ENCODE results near the gene ZFYVE26. TPM values are rescaled to one million over a fixed set of nuclear protein-coding genes. Genes with fewer than 3 reads are reported as not detected.
"Not testable (repeated sequence)": the region's sequence is repeated elsewhere in the genome, so short reads cannot be mapped to it uniquely, and the experiment has no call there.

ZFYVE26 gene
- polyA plus RNA-seq, 4 donors: 3.2 to 24.1 (median 4.7) TPM

DNA sequence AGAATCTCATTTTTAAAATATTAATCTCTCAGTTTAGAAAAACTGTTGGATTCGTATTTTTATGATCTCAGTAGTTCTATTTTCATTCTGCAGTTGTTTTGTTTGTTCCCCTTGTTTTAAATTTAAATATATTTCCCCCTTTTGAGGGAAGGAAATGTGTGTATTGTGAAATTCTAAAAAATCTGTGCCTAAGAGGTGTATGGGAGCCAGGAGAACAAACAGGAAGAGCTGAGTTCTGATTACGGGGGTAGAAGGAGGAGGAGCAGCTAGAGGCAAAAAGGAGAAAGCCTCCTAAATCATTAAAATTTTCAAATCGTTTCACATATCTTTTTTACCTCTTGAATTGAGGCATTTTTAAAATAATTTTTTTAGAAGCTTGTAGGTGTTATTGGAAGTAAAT lies 112.4 kb downstream of the ZFYVE26 start:
- DNase-seq (no peak), FAIRE-seq (no peak)
- 48 to 62% (median 58%) methylated on average over 3 of the region's 3 CpGs for WGBS, 3 donors
- Histone ChIP-seq H3K27ac (ENCODE audit: low read depth in 1 of 3, low read length in 2 of 3) (no peak overlapping the region), H3K9me3 (ENCODE audit: control insufficient read depth in 2 of 2, insufficient read depth in 1 of 2, low read depth in 1 of 2, low read length in 1 of 2) (peaks cover 0 to 3% of the 10 kb centered on the region in 2 donors), H3K36me3 (ENCODE audit: control insufficient read depth in 3 of 3, insufficient read depth in 2 of 3, low read depth in 1 of 3, low read length in 3 of 3) (no peaks in the 10 kb centered on the region), H3K27me3 (ENCODE audit: control insufficient read depth in 3 of 3, insufficient read depth in 3 of 3, low read length in 3 of 3) (no peaks in the 10 kb centered on the region), H3K4me3 (ENCODE audit: low read depth in 1 of 3, low read length in 3 of 3) (no peak overlapping the region), H3K4me1 (ENCODE audit: control insufficient read depth in 3 of 3, insufficient read depth in 2 of 3, low read depth in 1 of 3, low read length in 2 of 3) (no peaks in the 10 kb centered on the region)

DNA sequence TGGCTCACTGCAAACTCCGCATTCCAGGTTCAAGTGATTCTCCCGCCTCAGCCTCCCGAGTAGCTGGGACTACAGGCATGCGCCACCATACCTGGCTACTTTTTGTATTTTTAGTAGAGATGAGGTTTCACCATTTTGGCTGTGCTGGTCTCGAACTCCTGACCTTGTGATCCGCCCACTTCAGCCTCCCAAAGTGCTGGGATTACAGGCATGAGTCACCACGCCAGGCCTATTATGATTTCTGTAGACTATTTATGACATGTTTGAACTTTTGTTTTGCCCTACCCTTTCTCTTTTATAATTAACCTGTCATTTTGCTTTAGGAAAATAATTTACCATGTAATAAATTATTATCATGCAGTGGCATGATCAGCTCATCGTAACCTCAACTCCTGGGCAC lies 114.9 kb downstream of the ZFYVE26 start, which contains the start of gene RDH12:
TSS of gene RDH12 (plus strand) at position 395 of the 400 bp plus-strand sequence. CDS start 20,757 bp downstream, outside the sequence.
- not testable (repeated sequence) for H3K27ac ChIP-seq (ENCODE audit: low read depth in 1 of 3, low read length in 2 of 3); H3K36me3 ChIP-seq (ENCODE audit: control insufficient read depth in 3 of 3, insufficient read depth in 2 of 3, low read depth in 1 of 3, low read length in 3 of 3); H3K27me3 ChIP-seq (ENCODE audit: control insufficient read depth in 3 of 3, insufficient read depth in 3 of 3, low read length in 3 of 3); H3K4me1 ChIP-seq (ENCODE audit: control insufficient read depth in 3 of 3, insufficient read depth in 2 of 3, low read depth in 1 of 3, low read length in 2 of 3); H3K4me3 ChIP-seq (ENCODE audit: low read depth in 1 of 3, low read length in 3 of 3); FAIRE-seq; H3K9me3 ChIP-seq (ENCODE audit: control insufficient read depth in 2 of 2, insufficient read depth in 1 of 2, low read depth in 1 of 2, low read length in 1 of 2)
- DNase-seq: peak in 1 of 2 donors; percentile 31
- WGBS, 3 donors: 66 to 84% (median 72%) methylated on average over 8 of the region's 8 CpGs

DNA sequence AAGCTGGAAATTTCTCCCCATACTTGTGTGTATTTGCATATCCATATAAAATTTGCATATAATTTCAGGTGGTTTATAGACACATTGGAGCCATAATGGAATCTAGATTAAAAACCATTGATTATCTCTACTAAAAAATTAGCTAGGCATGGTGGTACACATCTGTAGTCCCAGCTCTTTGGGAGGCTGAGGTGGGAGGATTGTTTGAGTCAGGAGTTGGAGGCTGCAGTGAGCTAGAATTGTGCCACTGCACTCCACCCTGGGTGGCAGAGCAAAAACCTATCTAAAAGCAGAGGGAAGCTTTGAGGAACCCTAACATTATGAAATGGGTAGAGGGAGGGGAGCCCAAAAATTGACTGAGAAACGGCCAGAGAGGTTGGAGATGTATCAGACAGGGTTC lies 118.2 kb downstream of the ZFYVE26 start:
- Histone ChIP-seq H3K4me1 (ENCODE audit: control insufficient read depth in 3 of 3, insufficient read depth in 2 of 3, low read depth in 1 of 3, low read length in 2 of 3) (peaks cover 0 to 5% (median 0%) of the 10 kb centered on the region in 3 donors), H3K4me3 (ENCODE audit: low read depth in 1 of 3, low read length in 3 of 3) (no peak overlapping the region), H3K27me3 (ENCODE audit: control insufficient read depth in 3 of 3, insufficient read depth in 3 of 3, low read length in 3 of 3) (no peaks in the 10 kb centered on the region), H3K36me3 (ENCODE audit: control insufficient read depth in 3 of 3, insufficient read depth in 2 of 3, low read depth in 1 of 3, low read length in 3 of 3) (no peaks in the 10 kb centered on the region), H3K9me3 (ENCODE audit: control insufficient read depth in 2 of 2, insufficient read depth in 1 of 2, low read depth in 1 of 2, low read length in 1 of 2) (no peaks in the 10 kb centered on the region), H3K27ac (ENCODE audit: low read depth in 1 of 3, low read length in 2 of 3) (no peak overlapping the region)
- FAIRE-seq (no peak), DNase-seq (no peak)
- 63 to 78% (median 70%) methylated on average over 1 of the region's 1 CpG for WGBS, 3 donors

DNA sequence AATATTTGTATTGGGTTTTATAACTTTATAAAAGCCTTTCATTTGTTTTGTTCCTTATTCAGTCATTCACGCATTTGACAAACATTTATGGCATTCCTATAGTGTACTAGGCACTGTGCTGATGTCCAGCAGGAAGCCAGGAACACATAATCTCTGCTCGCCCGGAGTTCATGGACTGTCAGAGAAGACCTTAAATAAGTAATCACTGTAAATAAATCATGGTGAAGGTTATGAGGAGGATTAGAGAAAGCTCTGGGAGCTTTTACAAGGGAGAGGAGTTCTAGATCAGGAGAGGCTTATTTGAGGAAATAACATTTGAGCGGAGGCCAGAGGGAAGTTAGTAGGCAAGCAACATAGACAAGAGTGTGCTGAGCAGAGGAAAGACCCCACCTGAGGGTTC lies 119.4 kb downstream of the ZFYVE26 start:
- peaks cover 0 to 3% (median 2%) of the 10 kb centered on the region in 3 donors for H3K36me3 ChIP-seq (ENCODE audit: control insufficient read depth in 3 of 3, insufficient read depth in 2 of 3, low read depth in 1 of 3, low read length in 3 of 3)
- H3K27me3 ChIP-seq (ENCODE audit: control insufficient read depth in 3 of 3, insufficient read depth in 3 of 3, low read length in 3 of 3): no peaks in the 10 kb centered on the region
- no peak overlapping the region for H3K27ac ChIP-seq (ENCODE audit: low read depth in 1 of 3, low read length in 2 of 3)
- DNase-seq (no peak), FAIRE-seq (no peak)
- H3K4me3 ChIP-seq (ENCODE audit: low read depth in 1 of 3, low read length in 3 of 3): no peak overlapping the region
- H3K9me3 ChIP-seq (ENCODE audit: control insufficient read depth in 2 of 2, insufficient read depth in 1 of 2, low read depth in 1 of 2, low read length in 1 of 2): no peaks in the 10 kb centered on the region
- H3K4me1 ChIP-seq (ENCODE audit: control insufficient read depth in 3 of 3, insufficient read depth in 2 of 3, low read depth in 1 of 3, low read length in 2 of 3): peaks cover 0 to 5% (median 0%) of the 10 kb centered on the region in 3 donors
- 90 to 94% (median 94%) methylated on average over 4 of the region's 4 CpGs for WGBS, 3 donors

Other genes with a start within 250 kb of the ZFYVE26 start
- 10 to 100 TPM; 19.6 to 53.9 (median 22.6) TPM for gene PIGH, start 216.3 kb downstream of the ZFYVE26 start, polyA plus RNA-seq
- gene ARG2, start 196.7 kb downstream of the ZFYVE26 start, polyA plus RNA-seq: 10 to 100 TPM in 3 of 4 donors, 1 to 10 TPM in 1; 2.4 to 56.1 (median 22.8) TPM
- gene VTI1B, start 142.0 kb downstream of the ZFYVE26 start, polyA plus RNA-seq: 10 to 100 TPM; 58.4 to 94.6 (median 83.4) TPM
- gene RDH11, start 120.8 kb downstream of the ZFYVE26 start, polyA plus RNA-seq: 10 to 100 TPM in 2 of 4 donors, 1 to 10 TPM in 2; 5.9 to 63.8 (median 23.8) TPM
- gene RDH12, start 114.7 kb downstream of the ZFYVE26 start, polyA plus RNA-seq: 1 to 10 TPM in 1 of 4 donors, under 1 TPM in 1, not detected in 2; 0.44 to 1.4 TPM
- 1 to 10 TPM; 1.1 to 9.0 (median 4.1) TPM for gene RAD51B, start 3.2 kb upstream of the ZFYVE26 start, polyA plus RNA-seq